Measurements from ENCODE around the gene LRRC75A.

LRRC75A gene

GRCh38 chr17:16425698-16426659 lies 66.0 kb downstream of the LRRC75A start:
- TF ChIP-seq SIN3A (IDR thresholded peaks at IDR 0.05; ENCODE audit: borderline replicate concordance, insufficient read depth, low read length), result no peak
- TF ChIP-seq TAF1 (IDR thresholded peaks at IDR 0.05; ENCODE audit: borderline replicate concordance, insufficient read depth, low read length), result no peak
- no peak for TF ChIP-seq REST (IDR thresholded peaks at IDR 0.05; ENCODE audit: insufficient read depth in 1 of 2, low read depth in 2 of 2, low read length in 2 of 2)
- TF ChIP-seq POLR2AphosphoS5 (IDR thresholded peaks at IDR 0.05; ENCODE audit: low read depth, low read length), result no peak
- no peak for TF ChIP-seq FOXP2 (optimal IDR thresholded peaks at IDR 0.05; ENCODE audit: borderline replicate concordance, extremely low read depth, extremely low read length, insufficient read depth)

GRCh38 chr17:16425202-16425601 lies 66.8 kb downstream of the LRRC75A start:
- TF ChIP-seq REST (IDR thresholded peaks at IDR 0.05; ENCODE audit: insufficient read depth in 1 of 2, low read depth in 2 of 2, low read length in 2 of 2) (no peak), TAF1 (IDR thresholded peaks at IDR 0.05; ENCODE audit: borderline replicate concordance, insufficient read depth, low read length) (no peak), POLR2AphosphoS5 (IDR thresholded peaks at IDR 0.05; ENCODE audit: low read depth, low read length) (no peak), FOXP2 (optimal IDR thresholded peaks at IDR 0.05; ENCODE audit: borderline replicate concordance, extremely low read depth, extremely low read length, insufficient read depth) (no peak), SIN3A (IDR thresholded peaks at IDR 0.05; ENCODE audit: borderline replicate concordance, insufficient read depth, low read length) (no peak)

GRCh38 chr17:16423226-16423872 lies 68.6 kb downstream of the LRRC75A start:
- TF ChIP-seq FOXP2 (optimal IDR thresholded peaks at IDR 0.05; ENCODE audit: borderline replicate concordance, extremely low read depth, extremely low read length, insufficient read depth) (no peak), TAF1 (IDR thresholded peaks at IDR 0.05; ENCODE audit: borderline replicate concordance, insufficient read depth, low read length) (no peak), SIN3A (IDR thresholded peaks at IDR 0.05; ENCODE audit: borderline replicate concordance, insufficient read depth, low read length) (no peak), POLR2AphosphoS5 (IDR thresholded peaks at IDR 0.05; ENCODE audit: low read depth, low read length) (no peak), REST (IDR thresholded peaks at IDR 0.05; ENCODE audit: insufficient read depth in 1 of 2, low read depth in 2 of 2, low read length in 2 of 2) (no peak)

- TF ChIP-seq POLR2AphosphoS5 (IDR thresholded peaks at IDR 0.05; ENCODE audit: low read depth, low read length) (no peak), REST (IDR thresholded peaks at IDR 0.05; ENCODE audit: insufficient read depth in 1 of 2, low read depth in 2 of 2, low read length in 2 of 2) (no peak), FOXP2 (optimal IDR thresholded peaks at IDR 0.05; ENCODE audit: borderline replicate concordance, extremely low read depth, extremely low read length, insufficient read depth) (no peak), SIN3A (IDR thresholded peaks at IDR 0.05; ENCODE audit: borderline replicate concordance, insufficient read depth, low read length) (no peak), TAF1 (IDR thresholded peaks at IDR 0.05; ENCODE audit: borderline replicate concordance, insufficient read depth, low read length) (no peak)
Observed at GRCh38 chr17:16422416-16422815, 69.6 kb downstream of the LRRC75A start.
